ENCODE measurements around the gene CCDC192.

DNA sequence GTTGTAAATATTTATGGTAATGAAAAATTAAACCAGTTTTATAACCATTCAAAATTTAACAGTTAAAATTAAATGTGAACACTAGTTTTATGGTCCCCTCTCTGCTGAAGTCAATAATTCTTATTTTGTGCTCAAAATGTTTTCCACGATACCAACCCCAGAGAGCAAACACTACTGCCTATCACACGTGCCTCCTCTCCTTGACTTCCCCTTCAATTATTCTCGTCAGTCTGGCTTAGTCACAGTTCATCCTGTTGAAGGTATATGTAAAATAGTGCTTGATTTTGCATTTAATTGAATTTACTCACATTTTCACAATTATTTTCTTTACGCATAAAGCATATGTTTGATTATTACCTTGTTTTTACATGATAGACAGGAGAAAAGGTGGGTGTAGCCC lies 148.8 kb downstream of the CCDC192 start:
- TF ChIP-seq, protein P1, sequence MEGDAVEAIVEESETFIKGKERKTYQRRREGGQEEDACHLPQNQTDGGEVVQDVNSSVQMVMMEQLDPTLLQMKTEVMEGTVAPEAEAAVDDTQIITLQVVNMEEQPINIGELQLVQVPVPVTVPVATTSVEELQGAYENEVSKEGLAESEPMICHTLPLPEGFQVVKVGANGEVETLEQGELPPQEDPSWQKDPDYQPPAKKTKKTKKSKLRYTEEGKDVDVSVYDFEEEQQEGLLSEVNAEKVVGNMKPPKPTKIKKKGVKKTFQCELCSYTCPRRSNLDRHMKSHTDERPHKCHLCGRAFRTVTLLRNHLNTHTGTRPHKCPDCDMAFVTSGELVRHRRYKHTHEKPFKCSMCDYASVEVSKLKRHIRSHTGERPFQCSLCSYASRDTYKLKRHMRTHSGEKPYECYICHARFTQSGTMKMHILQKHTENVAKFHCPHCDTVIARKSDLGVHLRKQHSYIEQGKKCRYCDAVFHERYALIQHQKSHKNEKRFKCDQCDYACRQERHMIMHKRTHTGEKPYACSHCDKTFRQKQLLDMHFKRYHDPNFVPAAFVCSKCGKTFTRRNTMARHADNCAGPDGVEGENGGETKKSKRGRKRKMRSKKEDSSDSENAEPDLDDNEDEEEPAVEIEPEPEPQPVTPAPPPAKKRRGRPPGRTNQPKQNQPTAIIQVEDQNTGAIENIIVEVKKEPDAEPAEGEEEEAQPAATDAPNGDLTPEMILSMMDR (conservative IDR thresholded peaks at IDR 0.05), result no peak
- TF ChIP-seq ZFX (IDR thresholded peaks at IDR 0.05), result no peak
